HG03097 (cell line): ENCODE measurements around the gene TLE7.

Experiments
- ATAC-seq: cut with Tn5 transposase; IDR thresholded peaks from one replicate; pipeline ENCODE4 v1.9.1; 2021; ENCODE audit not compliant: unreplicated experiment, low FRiP score

TLE7 gene

GRCh38 chr16:71380831-71381230, 61.0 kb downstream of the TLE7 start:
- no peak for ATAC-seq
